Tibial nerve (tissue), 4 donors: ENCODE measurements around the gene CBL. TPM values are rescaled to one million over a fixed set of nuclear protein-coding genes. Genes with fewer than 3 reads are reported as not detected.
"Not testable (repeated sequence)": the region's sequence is repeated elsewhere in the genome, so short reads cannot be mapped to it uniquely, and the experiment has no call there.

Experiments
- DNase-seq, 2 donors: peaks; one replicate each; pipeline ENCODE4 v3.0.0-alpha.2; 2019; ENCODE audit warnings: low spot score in 2 of 2
- H3K27ac ChIP-seq, 4 donors: fragments of 200-600 bp; sonication (generic) in 3 of 4; one replicate each; pipeline ENCODE4 v1.5.1; 2017 to 2019; ENCODE audit warnings: mild to moderate bottlenecking in 1 of 4
- H3K27me3 ChIP-seq, 2 donors: fragments of 200-600 bp; sonication (generic) in 1 of 2; one replicate each; pipeline versions ENCODE4 v1.5.1 to v1.6.0; 2017 to 2019
- H3K36me3 ChIP-seq, 3 donors: fragments of 200-600 bp; sonication (generic); one replicate each; pipeline ENCODE4 v1.5.1; 2018 to 2019
- H3K4me1 ChIP-seq, 4 donors: fragments of 200-600 bp; sonication (generic) in 3 of 4; one replicate each; pipeline ENCODE4 v1.5.1; 2017 to 2019
- H3K4me3 ChIP-seq, 4 donors: fragments of 200-600 bp; sonication (generic) in 3 of 4; one replicate each; pipeline ENCODE4 v1.5.1; 2017 to 2019; ENCODE audit warnings: mild to moderate bottlenecking in 1 of 4, moderate library complexity in 1 of 4
- H3K9me3 ChIP-seq, 4 donors: fragments of 200-600 bp; sonication (generic) in 3 of 4; one replicate each; pipeline ENCODE4 v1.5.1; 2017 to 2019
- CTCF ChIP-seq, 5 experiments: fragments of 200-600 bp in 3 of 5; fragments of 450-650 bp in 2 of 5; sonication (generic) in 3 of 5; IDR thresholded peaks; one replicate each; pipeline ENCODE4 v1.5.1; 2016 to 2019; ENCODE audit warnings: antibody characterized with exemption in 5 of 5, mild to moderate bottlenecking in 3 of 5, moderate library complexity in 2 of 5
- EP300 ChIP-seq, 2 donors: sonication (generic); formaldehyde crosslinking; IDR thresholded peaks; one replicate each; pipeline ENCODE4 v1.6.1; 2017; ENCODE audit warnings: antibody characterized with exemption in 2 of 2, mild to moderate bottlenecking in 1 of 2
- POLR2A ChIP-seq, 2 donors: fragments of 450-650 bp; IDR thresholded peaks; one replicate each; pipeline ENCODE4 v1.6.1; 2017; ENCODE audit warnings: antibody characterized with exemption in 2 of 2, mild to moderate bottlenecking in 2 of 2, moderate library complexity in 2 of 2
- WGBS, 2 donors: methylation state at CpG; one replicate each; pipeline ENCODE4 v1.1.5; 2018; 5-methylcytosine and 5-hydroxymethylcytosine counted together
- total RNA-seq, 4 donors: library from RNA; depleted of rRNA; stranded (reverse); fragments of >200 nt; gene quantifications; one replicate each; pipeline ENCODE4 v1.1.0, GENCODE V29; 2016

Gene CBL
- total RNA-seq, 4 donors from 2014 or later: 14.2 to 19.2 (median 16.0) TPM

- no peaks in the 10 kb centered on the region for H3K4me1 ChIP-seq
- DNase-seq: no peak
- TF ChIP-seq EP300 (IDR thresholded peaks at IDR 0.05): no peak
- TF ChIP-seq CTCF (IDR thresholded peaks at IDR 0.05): no peak
- no peak for TF ChIP-seq POLR2A (IDR thresholded peaks at IDR 0.05)
- H3K27me3 ChIP-seq: no peaks in the 10 kb centered on the region
- WGBS, 2 donors: 73 to 87% methylated on average over 7 to 8 of the region's 8 CpGs
- no peaks in the 10 kb centered on the region for H3K9me3 ChIP-seq
- H3K27ac ChIP-seq: no peak overlapping the region
- H3K4me3 ChIP-seq: no peak overlapping the region
- no peaks in the 10 kb centered on the region for H3K36me3 ChIP-seq
Observed at GRCh38 chr11:119161871-119162270, 44.3 kb upstream of the CBL start.

GRCh38 chr11:119166368-119167076 lies 39.6 kb upstream of the CBL start:
- 70 to 79% methylated on average over 8 of the region's 8 CpGs for WGBS, 2 donors
- no peaks in the 10 kb centered on the region for H3K9me3 ChIP-seq
- H3K4me1 ChIP-seq: peaks cover 0 to 20% (median 2%) of the 10 kb centered on the region in 4 donors
- no peak for DNase-seq
- H3K4me3 ChIP-seq: no peak overlapping the region
- H3K27ac ChIP-seq: no peak overlapping the region
- H3K27me3 ChIP-seq: no peaks in the 10 kb centered on the region
- TF ChIP-seq EP300 (IDR thresholded peaks at IDR 0.05): no peak
- TF ChIP-seq CTCF (IDR thresholded peaks at IDR 0.05): no peak
- TF ChIP-seq POLR2A (IDR thresholded peaks at IDR 0.05): no peak
- peaks cover 0 to 4% (median 0%) of the 10 kb centered on the region in 3 donors for H3K36me3 ChIP-seq

- 72 to 79% methylated on average over 10 of the region's 10 CpGs for WGBS, 2 donors
- DNase-seq, H3K36me3 ChIP-seq, H3K27me3 ChIP-seq, H3K27ac ChIP-seq, H3K4me3 ChIP-seq, H3K9me3 ChIP-seq: not testable (repeated sequence)
- peaks cover 0 to 20% (median 2%) of the 10 kb centered on the region in 4 donors for H3K4me1 ChIP-seq
Observed at GRCh38 chr11:119167077-119167458, 39.1 kb upstream of the CBL start.

GRCh38 chr11:119167933-119168332 lies 38.2 kb upstream of the CBL start:
- H3K27ac ChIP-seq: peak overlapping the region in 2 of 4 donors; percentile 91 to 95

GRCh38 chr11:119168471-119169281 lies 37.5 kb upstream of the CBL start, which contains the start of gene NLRX1:
Gene NLRX1 (plus strand): TSS chr11:119168725. CDS start chr11:119171404, 2,679 bp downstream.
- Histone ChIP-seq H3K27ac (peak within 1 kb of the TSS; percentile 73 to 95 (median 91)), H3K4me3 (peak within 1 kb of the TSS; percentile 61 to 99 (median 70)), H3K27me3 (no peaks in the 10 kb centered on the region), H3K4me1 (peaks cover 0 to 20% (median 2%) of the 10 kb centered on the region in 4 donors), H3K9me3 (no peaks in the 10 kb centered on the region), H3K36me3 (peaks cover 0 to 21% (median 0%) of the 10 kb centered on the region in 3 donors)
- peak; percentile 58 to 71 for DNase-seq
- WGBS, 2 donors: 5 to 9% methylated on average over 25 to 58 of the region's 63 CpGs
- TF ChIP-seq POLR2A (IDR thresholded peaks at IDR 0.05) (peak in 1 of 2 donors; percentile 67), CTCF (IDR thresholded peaks at IDR 0.05) (peak; percentile 91 to 93 (median 92)), EP300 (IDR thresholded peaks at IDR 0.05) (peak in 1 of 2 donors; percentile 66)

More at GRCh38 chr11:119167933-119168332, 38.2 kb upstream of the CBL start:
- no peak for DNase-seq
- peaks cover 0 to 20% (median 2%) of the 10 kb centered on the region in 4 donors for H3K4me1 ChIP-seq
- peaks cover 0 to 14% (median 0%) of the 10 kb centered on the region in 3 donors for H3K36me3 ChIP-seq
- TF ChIP-seq POLR2A (IDR thresholded peaks at IDR 0.05): no peak
- WGBS, 2 donors: 39 to 44% methylated on average over 6 of the region's 6 CpGs
- no peaks in the 10 kb centered on the region for H3K27me3 ChIP-seq
- H3K9me3 ChIP-seq: no peaks in the 10 kb centered on the region
- H3K4me3 ChIP-seq: no peak overlapping the region
